ENCODE data around the gene GPR22. TPM values are rescaled to one million over a fixed set of nuclear protein-coding genes. Genes with fewer than 3 reads are reported as not detected.

The GPR22 gene
- total and polyA plus RNA-seq, 2 of the 4 experiments (the other 2 are of a cell fraction) = not detected

GRCh38 chr7:107494884-107495283 lies 25.0 kb downstream of the GPR22 start:
- Histone ChIP-seq H3K79me1 (ENCODE audit: low read depth in 1 of 2, low read length in 2 of 2) (peaks cover 26 to 54% of the 10 kb centered on the region in 2 experiments), H2BK5ac (ENCODE audit: low read depth, low read length, poor library complexity, severe bottlenecking) (no peak overlapping the region), H3K9me3 (ENCODE audit: control insufficient read depth, insufficient read depth, low read length) (no peaks in the 10 kb centered on the region), H2AK5ac (ENCODE audit: low read depth, low read length) (no peak overlapping the region), H3K4ac (ENCODE audit: low read depth, low read length) (no peak overlapping the region), H2AK9ac (replicated peaks; ENCODE audit: low read depth, low read length, poor library complexity) (no peak overlapping the region), H2BK20ac (ENCODE audit: low read depth, low read length) (no peak overlapping the region), H2AFZ (replicated peaks; ENCODE audit: low read length, poor library complexity) (no peak overlapping the region), H3K27ac (ENCODE audit: insufficient read depth, low read length) (no peak overlapping the region), H3K56ac (ENCODE audit: extremely low read depth, insufficient read depth, low read length) (no peak overlapping the region), H4K5ac (ENCODE audit: low read depth, low read length) (no peak overlapping the region), H3K4me1 (ENCODE audit: control insufficient read depth, insufficient read depth, low read length) (no peaks in the 10 kb centered on the region), H4K91ac (ENCODE audit: insufficient read depth, low read depth, low read length) (no peak overlapping the region), H3K14ac (replicated peaks; ENCODE audit: low read depth, low read length) (no peak overlapping the region), H2BK120ac (ENCODE audit: low read depth, low read length) (no peak overlapping the region), H3K23ac (ENCODE audit: low read depth, low read length) (no peak overlapping the region), H3K9me1 (ENCODE audit: insufficient read depth, low read length) (no peaks in the 10 kb centered on the region; the same call in 1 of the 2 replicates), H2BK15ac (ENCODE audit: low read depth, low read length) (no peak overlapping the region), H3K4me2 (ENCODE audit: low read depth, low read length) (no peak overlapping the region), H3K4me3 (ENCODE audit: insufficient read depth, low read depth, low read length) (no peak overlapping the region), H4K20me1 (ENCODE audit: insufficient read depth, low read length) (peaks cover 22% of the 10 kb centered on the region; the same call in 1 of the 2 replicates), H3K9ac (ENCODE audit: low read depth, low read length) (no peak overlapping the region), H3K36me3 (ENCODE audit: control insufficient read depth, insufficient read depth, low read length) (no peaks in the 10 kb centered on the region), H4K8ac (ENCODE audit: low read depth in 2 of 2, low read length in 2 of 2) (no peak overlapping the region), H3K27me3 (ENCODE audit: control insufficient read depth, insufficient read depth, low read length) (no peaks in the 10 kb centered on the region), H3K18ac (ENCODE audit: low read depth, low read length) (no peak overlapping the region)
- POLR2A ChIA-PET (ENCODE audit: unreplicated experiment) = interaction anchor here (0.6 kb wide), 1 partner anchor 163 kb away, joined by 4 read pairs; no protein-coding TSS in a partner anchor
- CTCF ChIA-PET = no interaction called here
- no peak for ATAC-seq (ENCODE audit: low read depth)
- WGBS, 2 experiments (ENCODE audit: extremely low coverage in 2 of 2, insufficient read length in 1 of 2) = no CpG with 5 or more reads among the region's 6 CpGs
- TF ChIP-seq MXI1 (IDR thresholded peaks at IDR 0.05; ENCODE audit: borderline replicate concordance, low read depth, low read length) = no peak
- no peak for TF ChIP-seq RFX5 (IDR thresholded peaks at IDR 0.05; ENCODE audit: low read depth, low read length)
- no peak for TF ChIP-seq RAD21 (IDR thresholded peaks at IDR 0.05; ENCODE audit: low read length)
- no peak for TF ChIP-seq MAZ (IDR thresholded peaks at IDR 0.05; ENCODE audit: borderline replicate concordance, low read depth, low read length)
- TF ChIP-seq ELK1 (IDR thresholded peaks at IDR 0.05; ENCODE audit: borderline replicate concordance, low read depth, low read length) = no peak
- TF ChIP-seq FOS (IDR thresholded peaks at IDR 0.05; ENCODE audit: low read depth, low read length) = no peak
- TF ChIP-seq MAFK (IDR thresholded peaks at IDR 0.05; ENCODE audit: low read depth, low read length) = no peak
- no peak for TF ChIP-seq BHLHE40 (IDR thresholded peaks at IDR 0.05; ENCODE audit: low read depth, low read length)
- no peak for TF ChIP-seq SMC3 (IDR thresholded peaks at IDR 0.05; ENCODE audit: low read depth, low read length)
- no peak for TF ChIP-seq POLR2A (IDR thresholded peaks at IDR 0.05; ENCODE audit: low read depth, low read length)
- TF ChIP-seq CEBPB (IDR thresholded peaks at IDR 0.05; ENCODE audit: low read depth, low read length) = no peak
- TF ChIP-seq NFE2L2 (IDR thresholded peaks at IDR 0.05; ENCODE audit: low read depth, low read length) = no peak
- no peak for TF ChIP-seq RCOR1 (IDR thresholded peaks at IDR 0.05; ENCODE audit: insufficient replicate concordance, low read length)
- TF ChIP-seq CHD1 (IDR thresholded peaks at IDR 0.05; ENCODE audit: low read depth, low read length) = no peak
- no peak for TF ChIP-seq CTCF (conservative IDR thresholded peaks at IDR 0.05; ENCODE audit: low read depth, low read length)
- TF ChIP-seq USF2 (IDR thresholded peaks at IDR 0.05; ENCODE audit: low read depth, low read length) = no peak
- intact Hi-C loops (cut with micrococcal nuclease) = no loop called here
- BruUV-seq (replicated peaks) = no TSS peak
- in situ Hi-C loops (cut with MboI; ENCODE audit: low sequenced_read_pairs) = no loop called here
- dilution Hi-C loops (cut with HindIII; ENCODE audit: low sequenced_read_pairs, unreplicated experiment) = no loop called here
- DNase-seq = no peak

Measured in IMR-90 (cell line).